ENCODE measurements around the gene VSTM2B.
"Not testable (repeated sequence)": the region's sequence is repeated elsewhere in the genome, so short reads cannot be mapped to it uniquely, and the experiment has no call there.

The VSTM2B gene

GRCh38 chr19:29542776-29543175 lies 17.0 kb downstream of the VSTM2B start:
- no peak for FAIRE-seq
- DNase-seq (ENCODE audit: insufficient read length, low spot score) = no peak
- TF ChIP-seq CTCF (IDR thresholded peaks at IDR 0.05; ENCODE audit: insufficient read depth, missing control alignments) = no peak

GRCh38 chr19:29543381-29543780 lies 17.6 kb downstream of the VSTM2B start:
- DNase-seq (ENCODE audit: insufficient read length, low spot score) = no peak
- no peak for FAIRE-seq
- no peak for TF ChIP-seq CTCF (IDR thresholded peaks at IDR 0.05; ENCODE audit: insufficient read depth, missing control alignments)

GRCh38 chr19:29544656-29545360 lies 19.0 kb downstream of the VSTM2B start:
- DNase-seq (ENCODE audit: insufficient read length, low spot score) (no peak), FAIRE-seq (no peak)
- TF ChIP-seq CTCF (IDR thresholded peaks at IDR 0.05; ENCODE audit: insufficient read depth, missing control alignments) = no peak

- DNase-seq (ENCODE audit: insufficient read length, low spot score); FAIRE-seq: not testable (repeated sequence)
Measured at GRCh38 chr19:29545447-29545846, 19.7 kb downstream of the VSTM2B start.

- FAIRE-seq (no peak), DNase-seq (ENCODE audit: insufficient read length, low spot score) (no peak)
- no peak for TF ChIP-seq CTCF (IDR thresholded peaks at IDR 0.05; ENCODE audit: insufficient read depth, missing control alignments)
Measured at GRCh38 chr19:29545866-29546582, 20.2 kb downstream of the VSTM2B start.

GRCh38 chr19:29546583-29547190 lies 20.9 kb downstream of the VSTM2B start:
- DNase-seq (ENCODE audit: insufficient read length, low spot score) (no peak), FAIRE-seq (no peak)
- no peak for TF ChIP-seq CTCF (IDR thresholded peaks at IDR 0.05; ENCODE audit: insufficient read depth, missing control alignments)

GRCh38 chr19:29547361-29547960 lies 21.7 kb downstream of the VSTM2B start:
- DNase-seq (ENCODE audit: insufficient read length, low spot score) = no peak
- no peak for TF ChIP-seq CTCF (IDR thresholded peaks at IDR 0.05; ENCODE audit: insufficient read depth, missing control alignments)
- FAIRE-seq = no peak
